ENCODE results near the gene MAGEA2B.
"Not testable (repeated sequence)": the region's sequence is repeated elsewhere in the genome, so short reads cannot be mapped to it uniquely, and the experiment has no call there.

DNA sequence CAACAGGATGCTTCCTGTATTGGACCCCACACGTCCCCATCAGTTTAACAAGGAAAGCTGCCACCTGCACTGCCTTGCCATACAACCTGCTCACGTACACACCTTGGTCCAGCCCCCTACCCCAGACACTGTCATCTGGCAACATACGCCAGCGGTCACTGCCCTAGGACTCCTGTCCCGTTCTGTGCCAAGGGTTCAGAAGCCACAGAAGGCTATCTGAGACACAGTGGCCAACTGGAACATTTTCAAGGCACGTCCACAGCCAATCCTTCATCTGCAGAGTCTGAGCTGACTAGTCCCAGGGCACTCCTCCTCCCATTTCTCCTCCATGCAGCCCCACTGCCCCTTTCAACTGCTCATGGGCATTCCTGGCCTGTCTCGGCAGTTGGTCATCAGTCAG is 47.2 kb downstream of the MAGEA2B start:
- TF ChIP-seq, protein P1, sequence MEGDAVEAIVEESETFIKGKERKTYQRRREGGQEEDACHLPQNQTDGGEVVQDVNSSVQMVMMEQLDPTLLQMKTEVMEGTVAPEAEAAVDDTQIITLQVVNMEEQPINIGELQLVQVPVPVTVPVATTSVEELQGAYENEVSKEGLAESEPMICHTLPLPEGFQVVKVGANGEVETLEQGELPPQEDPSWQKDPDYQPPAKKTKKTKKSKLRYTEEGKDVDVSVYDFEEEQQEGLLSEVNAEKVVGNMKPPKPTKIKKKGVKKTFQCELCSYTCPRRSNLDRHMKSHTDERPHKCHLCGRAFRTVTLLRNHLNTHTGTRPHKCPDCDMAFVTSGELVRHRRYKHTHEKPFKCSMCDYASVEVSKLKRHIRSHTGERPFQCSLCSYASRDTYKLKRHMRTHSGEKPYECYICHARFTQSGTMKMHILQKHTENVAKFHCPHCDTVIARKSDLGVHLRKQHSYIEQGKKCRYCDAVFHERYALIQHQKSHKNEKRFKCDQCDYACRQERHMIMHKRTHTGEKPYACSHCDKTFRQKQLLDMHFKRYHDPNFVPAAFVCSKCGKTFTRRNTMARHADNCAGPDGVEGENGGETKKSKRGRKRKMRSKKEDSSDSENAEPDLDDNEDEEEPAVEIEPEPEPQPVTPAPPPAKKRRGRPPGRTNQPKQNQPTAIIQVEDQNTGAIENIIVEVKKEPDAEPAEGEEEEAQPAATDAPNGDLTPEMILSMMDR (conservative IDR thresholded peaks at IDR 0.05; ENCODE audit: low read depth, low read length): not testable (repeated sequence)
- not testable (repeated sequence) for TF ChIP-seq POLR2A (IDR thresholded peaks at IDR 0.05; ENCODE audit: low read depth, low read length); CHD1 (IDR thresholded peaks at IDR 0.05; ENCODE audit: low read depth, low read length); MXI1 (IDR thresholded peaks at IDR 0.05; ENCODE audit: borderline replicate concordance, low read depth, low read length); SMC3 (IDR thresholded peaks at IDR 0.05; ENCODE audit: low read depth, low read length); RFX5 (IDR thresholded peaks at IDR 0.05; ENCODE audit: low read depth, low read length); RCOR1 (IDR thresholded peaks at IDR 0.05; ENCODE audit: insufficient replicate concordance, low read length); RAD21 (IDR thresholded peaks at IDR 0.05; ENCODE audit: low read length); BHLHE40 (IDR thresholded peaks at IDR 0.05; ENCODE audit: low read depth, low read length); CEBPB (IDR thresholded peaks at IDR 0.05; ENCODE audit: low read depth, low read length); MAZ (IDR thresholded peaks at IDR 0.05; ENCODE audit: borderline replicate concordance, low read depth, low read length); NFE2L2 (IDR thresholded peaks at IDR 0.05; ENCODE audit: low read depth, low read length); MAFK (IDR thresholded peaks at IDR 0.05; ENCODE audit: low read depth, low read length)
- TF ChIP-seq, protein P2, sequence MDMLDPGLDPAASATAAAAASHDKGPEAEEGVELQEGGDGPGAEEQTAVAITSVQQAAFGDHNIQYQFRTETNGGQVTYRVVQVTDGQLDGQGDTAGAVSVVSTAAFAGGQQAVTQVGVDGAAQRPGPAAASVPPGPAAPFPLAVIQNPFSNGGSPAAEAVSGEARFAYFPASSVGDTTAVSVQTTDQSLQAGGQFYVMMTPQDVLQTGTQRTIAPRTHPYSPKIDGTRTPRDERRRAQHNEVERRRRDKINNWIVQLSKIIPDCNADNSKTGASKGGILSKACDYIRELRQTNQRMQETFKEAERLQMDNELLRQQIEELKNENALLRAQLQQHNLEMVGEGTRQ (IDR thresholded peaks at IDR 0.05; ENCODE audit: low read depth, low read length): not testable (repeated sequence)
